Measurements from ENCODE around the gene HHAT.

Gene HHAT
- 2.9 to 24.0 (median 11.8) reads per million in 9 experiments for total RNA-seq

DNA sequence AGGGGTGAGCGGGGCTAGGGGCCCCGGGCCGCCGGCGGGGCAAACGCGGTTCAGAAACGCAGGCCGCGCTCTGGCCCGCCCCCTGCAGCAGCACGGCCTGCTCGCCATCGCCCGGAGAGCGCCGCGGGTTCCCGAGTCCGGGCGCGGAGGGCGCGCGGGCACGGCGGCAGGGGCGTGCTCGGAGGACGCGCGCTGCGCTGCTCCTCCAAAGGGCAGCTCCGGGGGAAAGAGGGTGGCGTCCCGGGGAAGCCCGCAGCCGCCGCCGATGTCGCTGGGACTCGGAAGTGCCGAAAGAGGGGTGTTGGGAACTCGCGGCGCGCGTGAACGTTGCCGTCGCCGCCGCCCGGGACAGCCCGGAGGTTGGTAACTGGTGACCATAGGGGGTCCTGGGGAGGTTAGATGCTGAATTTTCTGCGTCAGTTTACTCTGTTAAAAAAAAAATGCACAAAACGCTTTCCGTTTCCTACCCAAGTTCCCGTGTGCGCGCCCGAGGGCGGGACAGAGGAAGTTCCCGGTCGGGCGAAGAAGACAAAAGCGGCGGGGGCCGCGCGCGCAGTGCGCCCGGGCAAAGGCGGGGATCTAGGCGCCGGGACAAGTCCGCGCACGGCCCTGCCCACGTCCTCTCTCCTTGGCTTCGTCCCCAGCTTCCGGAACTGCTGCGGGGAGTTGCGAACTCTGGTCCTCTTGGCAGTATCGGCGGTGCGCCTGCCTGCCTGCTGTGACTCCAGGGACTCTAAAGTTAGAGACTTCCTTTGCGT lies at the start of gene HHAT:
Gene HHAT (plus strand): TSS at position 157 of the 758 bp plus-strand sequence. CDS start 20,074 bp downstream, outside the sequence.
- DNase-seq, result peak; percentile 52 to 65 (median 60)
- Mint-ChIP-seq H3K4me3 (peak within 1 kb of the TSS; percentile 93 to 95), H3K9me3 (no peaks in the 10 kb centered on the region), H3K36me3 (ENCODE audit: insufficient read depth) (peaks cover 10% of the 10 kb centered on the region), H3K27me3 (no peaks in the 10 kb centered on the region), H3K27ac (peak within 1 kb of the TSS; percentile 97 to 98), H3K4me1 (ENCODE audit: low read depth in 2 of 2) (peaks cover 35 to 37% of the 10 kb centered on the region in 2 donors)
- ATAC-seq (replicated peaks), result peak; percentile 42

DNA sequence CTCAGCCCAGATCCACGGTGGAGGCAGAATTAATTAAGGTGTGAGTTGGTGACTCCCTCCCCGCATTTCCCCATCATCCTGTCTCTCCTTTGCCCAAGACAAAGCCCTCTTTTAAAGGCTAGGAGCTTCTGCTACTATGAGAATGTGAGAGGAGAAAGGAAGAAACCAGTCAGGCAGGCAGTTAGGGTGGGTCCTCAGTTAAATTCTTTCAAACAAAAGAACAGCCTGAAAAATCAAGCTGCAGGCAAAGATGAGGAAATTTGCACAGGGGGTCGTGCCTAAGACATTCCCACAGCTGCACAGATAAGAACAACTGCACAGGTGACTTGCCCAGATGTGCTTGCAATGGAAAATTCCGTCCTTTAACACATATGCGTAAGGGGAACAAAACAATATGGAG lies 48.5 kb upstream of the HHAT start:
- ATAC-seq (replicated peaks), result no peak
- Mint-ChIP-seq H3K9me3 (peaks cover 0 to 7% of the 10 kb centered on the region in 2 donors), H3K4me1 (ENCODE audit: low read depth in 2 of 2) (no peaks in the 10 kb centered on the region), H3K36me3 (ENCODE audit: insufficient read depth) (no peaks in the 10 kb centered on the region), H3K4me3 (no peak overlapping the region), H3K27me3 (peaks cover 42 to 46% of the 10 kb centered on the region in 2 donors), H3K27ac (no peak overlapping the region)
- DNase-seq, result no peak

DNA sequence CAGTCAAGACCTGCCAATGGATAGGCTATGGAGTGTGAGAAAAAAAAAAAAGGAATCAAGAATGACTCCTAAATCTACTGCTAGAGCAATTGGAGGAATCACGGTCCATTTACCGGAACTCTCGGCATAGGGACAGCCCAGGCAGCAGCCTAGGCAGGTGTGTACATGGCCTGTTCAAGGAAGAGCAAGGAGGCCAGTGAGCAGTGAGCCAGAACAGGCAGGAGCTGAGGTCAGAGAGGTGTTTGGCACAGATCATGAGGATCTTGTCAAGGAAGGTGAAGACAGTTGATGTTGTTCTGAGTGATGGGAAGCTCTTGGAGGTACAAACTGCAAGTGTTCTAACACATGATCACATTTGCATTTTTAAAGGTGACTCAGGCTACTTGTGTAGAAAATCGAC lies 40.6 kb upstream of the HHAT start:
- peaks cover 0 to 4% of the 10 kb centered on the region in 2 donors for H3K4me1 Mint-ChIP-seq (ENCODE audit: low read depth in 2 of 2)
- H3K36me3 Mint-ChIP-seq (ENCODE audit: insufficient read depth), result peaks cover 2% of the 10 kb centered on the region
- no peaks in the 10 kb centered on the region for H3K9me3 Mint-ChIP-seq
- H3K4me3 Mint-ChIP-seq, result no peak overlapping the region
- peaks cover 67 to 77% of the 10 kb centered on the region in 2 donors for H3K27me3 Mint-ChIP-seq
- no peak for DNase-seq
- no peak overlapping the region for H3K27ac Mint-ChIP-seq
- ATAC-seq (replicated peaks), result no peak

DNA sequence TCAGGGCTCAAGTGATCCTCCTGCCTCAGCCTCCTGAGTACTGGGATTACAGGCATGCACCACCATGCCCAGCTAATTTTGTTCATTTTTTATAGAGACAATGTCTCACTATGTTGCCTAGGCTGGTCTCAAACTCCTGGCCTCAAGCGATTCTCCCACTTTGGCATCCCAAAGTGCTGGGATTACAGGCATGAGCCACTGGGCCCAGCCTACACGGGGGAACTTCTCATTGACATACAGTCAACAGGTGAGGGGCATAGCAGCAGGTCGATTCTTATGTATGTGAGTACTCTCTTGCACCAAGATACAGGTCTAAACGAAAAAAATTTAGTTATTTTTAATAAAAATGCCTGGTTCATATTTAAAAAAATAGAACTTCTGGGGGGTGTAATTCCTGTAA lies 39.5 kb upstream of the HHAT start:
- Mint-ChIP-seq H3K36me3 (ENCODE audit: insufficient read depth) (peaks cover 2% of the 10 kb centered on the region), H3K27ac (no peak overlapping the region), H3K4me1 (ENCODE audit: low read depth in 2 of 2) (peaks cover 0 to 4% of the 10 kb centered on the region in 2 donors), H3K9me3 (no peaks in the 10 kb centered on the region), H3K27me3 (peaks cover 61 to 71% of the 10 kb centered on the region in 2 donors), H3K4me3 (no peak overlapping the region)
- DNase-seq, result no peak
- no peak for ATAC-seq (replicated peaks)

DNA sequence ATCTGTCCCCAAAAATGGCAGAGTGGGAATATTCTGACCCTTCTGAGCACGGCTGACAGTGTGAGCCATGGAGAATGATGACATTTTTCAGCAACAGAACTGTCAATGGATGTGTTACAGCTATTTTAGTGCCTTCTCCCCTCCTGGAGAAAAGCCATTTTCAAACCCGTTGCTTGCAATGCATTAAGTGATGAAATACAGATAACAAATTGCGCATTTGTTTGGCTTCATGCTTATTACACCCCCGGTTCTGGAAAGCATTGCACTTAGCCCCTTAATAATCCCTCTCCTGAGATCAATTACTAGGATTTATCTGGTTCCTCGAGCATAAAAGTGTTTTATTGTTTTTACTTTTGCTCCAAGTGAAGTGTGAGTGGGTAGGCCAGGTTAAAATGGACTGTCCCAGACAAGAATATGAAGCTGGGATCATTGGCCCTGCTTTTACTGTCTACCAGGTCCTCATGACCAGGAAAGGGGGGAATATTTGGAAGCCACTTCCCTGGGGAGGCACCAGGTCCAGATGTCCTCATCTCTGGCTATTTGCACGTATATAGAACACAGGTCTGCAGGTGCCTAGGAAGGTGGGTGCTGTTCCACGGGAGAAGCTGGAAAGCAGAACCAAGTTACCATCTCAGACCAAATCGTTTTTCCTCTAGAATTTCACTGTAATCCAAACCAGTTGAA lies 37.5 kb upstream of the HHAT start:
- peaks cover 62 to 73% of the 10 kb centered on the region in 2 donors for H3K27me3 Mint-ChIP-seq
- H3K4me1 Mint-ChIP-seq (ENCODE audit: low read depth in 2 of 2), result peaks cover 0 to 4% of the 10 kb centered on the region in 2 donors
- no peak overlapping the region for H3K27ac Mint-ChIP-seq
- DNase-seq (no peak), ATAC-seq (replicated peaks) (no peak)
- peaks cover 2% of the 10 kb centered on the region for H3K36me3 Mint-ChIP-seq (ENCODE audit: insufficient read depth)
- no peaks in the 10 kb centered on the region for H3K9me3 Mint-ChIP-seq
- no peak overlapping the region for H3K4me3 Mint-ChIP-seq

DNA sequence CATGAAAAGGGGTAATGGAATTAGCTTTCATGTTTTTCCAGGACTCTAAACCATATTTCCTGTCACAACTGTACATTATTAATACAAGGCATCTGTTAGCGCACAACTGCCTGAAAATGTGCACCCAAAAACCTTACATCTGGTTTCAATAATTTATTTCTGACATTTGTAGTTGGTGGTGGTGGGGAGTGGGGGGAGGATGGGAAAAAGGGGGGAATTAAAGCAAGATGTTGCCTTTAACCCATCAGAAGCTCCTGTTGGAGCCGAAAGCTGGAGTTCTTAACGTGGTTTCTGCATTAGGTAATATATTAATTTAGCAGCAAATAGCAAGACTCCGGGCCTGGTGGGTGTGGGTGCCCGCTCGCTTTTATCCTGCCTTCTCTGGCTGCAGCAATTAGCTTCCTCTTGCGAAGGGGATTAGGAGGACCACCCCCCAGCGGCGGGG lies 36.9 kb upstream of the HHAT start:
- Mint-ChIP-seq H3K4me3 (peak overlapping the region; percentile 44 to 58), H3K9me3 (no peaks in the 10 kb centered on the region), H3K36me3 (ENCODE audit: insufficient read depth) (peaks cover 2% of the 10 kb centered on the region), H3K27ac (no peak overlapping the region), H3K4me1 (ENCODE audit: low read depth in 2 of 2) (peaks cover 0 to 4% of the 10 kb centered on the region in 2 donors), H3K27me3 (peaks cover 62 to 78% of the 10 kb centered on the region in 2 donors)
- DNase-seq, result no peak
- no peak for ATAC-seq (replicated peaks)

DNA sequence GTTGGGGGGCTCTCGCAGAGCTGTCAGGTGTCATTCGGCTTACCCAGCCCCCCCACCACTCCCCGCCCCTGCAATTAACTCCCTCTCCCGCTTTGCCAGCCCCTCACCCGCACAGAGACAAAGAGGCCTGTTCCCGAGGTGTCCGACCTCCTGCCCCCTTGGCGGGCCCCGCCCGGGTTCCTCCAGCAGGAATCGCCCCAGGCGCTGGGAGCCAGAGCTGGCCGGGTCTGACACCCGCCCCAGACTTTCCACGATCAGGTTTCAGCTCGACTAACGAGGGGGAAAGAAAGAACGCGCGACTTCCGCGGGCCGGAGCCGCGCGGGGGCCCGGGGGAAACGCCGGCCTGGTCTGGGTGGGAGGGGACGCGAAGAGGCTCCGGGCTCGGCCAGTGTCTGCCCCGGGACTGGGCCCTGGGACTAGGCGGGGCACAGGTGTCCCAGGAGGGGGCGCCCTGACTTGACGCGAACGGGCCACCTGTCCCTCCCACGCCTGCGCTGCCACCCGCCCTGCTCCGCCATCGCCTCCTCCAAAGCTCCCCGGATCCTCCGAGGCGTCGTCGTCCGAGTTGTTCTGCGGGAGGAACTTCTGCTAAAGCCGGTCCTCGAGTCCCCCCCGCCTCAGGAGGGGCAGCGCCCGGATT lies 36.4 kb upstream of the HHAT start:
- no peaks in the 10 kb centered on the region for H3K9me3 Mint-ChIP-seq
- peaks cover 68 to 84% of the 10 kb centered on the region in 2 donors for H3K27me3 Mint-ChIP-seq
- DNase-seq, result peak in 1 of 3 experiments; percentile 16

DNA sequence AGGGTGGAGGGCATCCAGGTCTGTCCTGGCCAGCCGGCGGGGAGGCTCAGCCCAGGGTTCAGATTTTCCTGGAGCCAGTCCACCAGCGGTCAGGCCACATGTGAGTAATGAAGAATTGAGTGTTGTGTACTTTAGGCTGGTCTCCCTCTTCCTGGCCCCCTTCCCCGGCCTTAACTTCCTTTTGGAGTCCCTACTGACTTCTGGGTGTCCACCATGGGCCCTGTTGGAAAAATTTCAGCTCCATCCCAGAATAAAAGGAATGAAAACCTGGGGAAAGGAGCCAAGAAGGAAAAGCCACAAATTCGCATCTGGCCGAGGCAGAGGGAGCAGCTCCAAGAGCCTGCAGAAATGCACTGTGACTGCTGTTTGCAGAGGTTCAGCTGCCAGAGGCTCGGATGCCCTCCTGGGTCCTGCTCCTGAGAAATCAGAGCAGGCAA lies 35.5 kb upstream of the HHAT start:
- H3K4me1 Mint-ChIP-seq (ENCODE audit: low read depth in 2 of 2), result peaks cover 0 to 4% of the 10 kb centered on the region in 2 donors
- ATAC-seq (replicated peaks) (no peak), DNase-seq (no peak)
- no peaks in the 10 kb centered on the region for H3K9me3 Mint-ChIP-seq
- H3K27ac Mint-ChIP-seq, result no peak overlapping the region
- peaks cover 69 to 85% of the 10 kb centered on the region in 2 donors for H3K27me3 Mint-ChIP-seq
- H3K4me3 Mint-ChIP-seq, result peak overlapping the region; percentile 44 to 58
- H3K36me3 Mint-ChIP-seq (ENCODE audit: insufficient read depth), result no peaks in the 10 kb centered on the region

More for the DNA sequence above, 36.4 kb upstream of the HHAT start:
- H3K27ac Mint-ChIP-seq, result no peak overlapping the region
- H3K4me3 Mint-ChIP-seq, result peak overlapping the region; percentile 44 to 58
- H3K36me3 Mint-ChIP-seq (ENCODE audit: insufficient read depth), result peaks cover 2% of the 10 kb centered on the region
- ATAC-seq (replicated peaks), result peak; percentile 71
- peaks cover 0 to 4% of the 10 kb centered on the region in 2 donors for H3K4me1 Mint-ChIP-seq (ENCODE audit: low read depth in 2 of 2)

DNA sequence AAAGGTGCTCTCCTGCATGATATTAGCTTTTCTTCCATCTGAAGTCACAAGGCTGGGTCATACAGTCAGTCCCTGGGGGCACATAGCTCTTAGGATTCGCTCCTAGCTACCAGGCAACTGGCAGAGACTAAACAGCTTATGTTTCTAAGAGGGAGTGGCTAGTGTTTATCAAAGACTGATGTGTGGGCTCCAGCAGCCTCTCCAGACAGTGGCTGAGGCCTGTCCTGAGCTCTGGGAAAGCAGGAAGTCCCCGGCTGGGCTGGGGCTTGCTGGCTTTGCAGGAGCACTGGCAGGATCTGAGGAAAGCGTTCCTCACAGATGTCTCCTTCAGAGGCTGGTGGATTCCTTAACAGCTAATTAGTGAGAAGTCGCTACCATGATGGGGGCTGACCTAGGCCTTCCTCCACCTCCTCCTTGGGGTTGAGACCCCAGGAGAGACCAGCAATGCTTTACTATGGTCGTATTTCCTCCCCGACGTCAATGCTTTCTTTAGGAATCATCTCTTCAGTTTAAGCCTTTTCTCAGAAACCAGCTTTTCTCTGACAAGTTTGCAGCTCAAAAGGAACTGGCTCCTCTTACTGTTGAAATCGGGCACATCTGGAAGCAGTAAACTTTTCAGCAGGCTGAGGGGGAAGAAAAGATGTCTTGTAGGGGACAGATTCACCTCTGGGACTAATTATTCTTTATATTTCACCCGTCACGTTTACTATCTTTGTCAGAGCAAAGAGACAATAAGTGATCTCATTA lies 33.5 kb upstream of the HHAT start:
- Mint-ChIP-seq H3K27ac (no peak overlapping the region), H3K4me1 (ENCODE audit: low read depth in 2 of 2) (peaks cover 0 to 4% of the 10 kb centered on the region in 2 donors), H3K36me3 (ENCODE audit: insufficient read depth) (no peaks in the 10 kb centered on the region), H3K27me3 (peaks cover 67 to 86% of the 10 kb centered on the region in 2 donors), H3K4me3 (no peak overlapping the region), H3K9me3 (no peaks in the 10 kb centered on the region)
- no peak for DNase-seq
- no peak for ATAC-seq (replicated peaks)

DNA sequence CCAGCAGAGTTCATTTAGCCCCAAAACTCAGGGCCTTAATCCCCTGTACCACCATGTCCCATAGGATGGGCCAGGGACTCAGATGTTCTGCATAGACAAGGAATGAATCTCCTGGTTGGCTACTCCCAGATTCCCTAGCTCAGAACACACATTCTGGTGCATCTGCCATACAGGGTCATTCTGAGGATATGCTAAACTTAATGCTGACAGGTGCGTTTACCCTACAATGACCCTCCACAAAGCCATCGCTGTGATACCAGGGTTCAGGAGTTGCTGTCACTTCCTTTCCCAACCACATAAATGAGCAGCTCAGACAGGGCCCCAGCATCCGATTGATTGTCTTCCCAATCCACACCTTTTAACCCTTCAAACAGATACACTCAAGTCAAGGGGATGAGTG lies 32.0 kb upstream of the HHAT start:
- DNase-seq, result no peak
- Mint-ChIP-seq H3K27me3 (peaks cover 52 to 77% of the 10 kb centered on the region in 2 donors), H3K4me3 (no peak overlapping the region), H3K4me1 (ENCODE audit: low read depth in 2 of 2) (peaks cover 0 to 4% of the 10 kb centered on the region in 2 donors), H3K36me3 (ENCODE audit: insufficient read depth) (no peaks in the 10 kb centered on the region), H3K9me3 (no peaks in the 10 kb centered on the region), H3K27ac (no peak overlapping the region)
- ATAC-seq (replicated peaks), result no peak

DNA sequence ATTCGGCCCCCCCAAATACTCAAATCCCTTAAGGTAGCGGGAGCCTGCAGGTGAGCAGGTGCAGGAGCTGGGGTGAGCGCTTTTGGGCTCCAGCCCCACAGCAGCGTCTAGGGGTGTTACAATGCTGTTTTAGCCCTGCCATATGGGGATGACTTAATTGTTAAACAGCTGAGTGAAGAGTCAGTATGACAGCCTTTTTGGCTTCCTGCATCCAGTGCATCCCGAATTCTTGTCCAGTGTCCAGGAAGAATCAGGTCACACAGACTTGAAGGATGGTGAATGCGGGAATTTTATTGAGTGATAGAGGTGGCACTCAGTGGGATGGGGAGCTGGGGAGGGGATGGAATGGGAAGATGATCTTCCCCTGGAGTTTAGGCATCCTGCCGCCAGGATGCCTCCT lies 30.4 kb upstream of the HHAT start:
- no peak for ATAC-seq (replicated peaks)
- Mint-ChIP-seq H3K4me1 (ENCODE audit: low read depth in 2 of 2) (no peaks in the 10 kb centered on the region), H3K36me3 (ENCODE audit: insufficient read depth) (no peaks in the 10 kb centered on the region), H3K9me3 (no peaks in the 10 kb centered on the region), H3K27me3 (peaks cover 43 to 76% of the 10 kb centered on the region in 2 donors), H3K4me3 (no peak overlapping the region), H3K27ac (no peak overlapping the region)
- no peak for DNase-seq

DNA sequence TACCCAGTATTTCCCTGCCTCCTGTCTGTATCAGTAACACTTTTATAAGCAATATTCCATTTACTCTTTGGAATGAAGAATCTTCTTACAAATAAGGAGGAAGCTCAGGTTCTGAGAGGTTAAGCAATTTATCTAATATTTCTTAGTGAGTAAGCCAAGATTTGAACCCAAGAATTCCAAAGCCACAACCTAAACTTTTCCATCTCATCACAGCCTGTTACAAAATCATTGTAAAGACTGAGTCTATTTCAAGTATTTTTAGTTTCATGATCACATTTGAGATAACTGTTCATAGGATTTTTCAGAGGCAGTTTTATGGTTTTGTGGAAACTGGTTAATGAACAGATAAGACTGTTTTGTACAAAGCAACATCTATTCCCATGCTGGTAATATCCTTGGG lies 29.8 kb upstream of the HHAT start:
- H3K4me1 Mint-ChIP-seq (ENCODE audit: low read depth in 2 of 2), result no peaks in the 10 kb centered on the region
- ATAC-seq (replicated peaks), result no peak
- no peak overlapping the region for H3K4me3 Mint-ChIP-seq
- H3K9me3 Mint-ChIP-seq, result no peaks in the 10 kb centered on the region
- no peak overlapping the region for H3K27ac Mint-ChIP-seq
- H3K36me3 Mint-ChIP-seq (ENCODE audit: insufficient read depth), result no peaks in the 10 kb centered on the region
- peaks cover 40 to 81% of the 10 kb centered on the region in 2 donors for H3K27me3 Mint-ChIP-seq
- DNase-seq, result no peak

DNA sequence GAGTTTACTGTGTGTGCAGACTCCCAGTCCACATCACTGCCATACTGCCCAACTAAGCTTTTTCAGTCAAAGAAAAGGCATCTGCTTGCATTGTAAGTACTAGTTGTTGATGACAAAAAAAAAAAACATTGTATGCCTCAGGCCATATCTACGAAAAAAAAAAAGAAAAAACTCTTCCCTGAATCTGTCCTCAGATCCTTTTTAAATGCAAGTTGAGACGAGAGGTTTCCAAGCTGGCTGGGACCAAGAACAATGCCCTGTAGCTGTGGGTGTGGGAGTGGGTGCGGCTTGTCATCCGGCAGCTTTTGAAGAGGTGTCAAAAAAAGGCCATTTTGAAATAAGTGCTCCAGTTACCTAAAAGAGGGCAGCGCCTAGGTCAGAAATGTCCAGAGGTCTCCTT lies 29.2 kb upstream of the HHAT start:
- Mint-ChIP-seq H3K9me3 (no peaks in the 10 kb centered on the region), H3K4me1 (ENCODE audit: low read depth in 2 of 2) (no peaks in the 10 kb centered on the region), H3K27me3 (peaks cover 39 to 76% of the 10 kb centered on the region in 2 donors), H3K36me3 (ENCODE audit: insufficient read depth) (no peaks in the 10 kb centered on the region), H3K4me3 (no peak overlapping the region), H3K27ac (no peak overlapping the region)
- ATAC-seq (replicated peaks) (no peak), DNase-seq (no peak)

Data from effector memory CD8-positive, alpha-beta T cell (primary cell).